Measurements from ENCODE around the gene BSDC1.

DNA sequence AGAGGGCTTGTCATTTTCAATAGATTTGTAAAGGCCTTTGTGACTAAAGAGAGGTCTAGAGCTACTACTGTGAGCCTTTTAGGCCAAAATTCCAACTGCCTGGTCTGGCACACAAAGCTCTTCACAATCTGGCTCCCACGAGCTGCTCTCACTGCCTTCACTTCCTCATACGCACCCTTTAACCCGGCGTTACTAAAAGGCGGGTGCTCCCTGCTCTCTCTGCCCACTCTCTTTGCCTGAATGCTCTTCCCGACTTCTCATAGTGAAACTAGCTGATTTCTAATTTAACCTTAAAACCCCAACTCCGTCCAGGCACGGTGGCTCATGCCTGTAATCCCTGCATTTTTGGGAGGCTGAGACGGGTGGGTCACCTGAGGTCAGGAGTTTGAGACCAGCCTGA lies 14.2 kb downstream of the BSDC1 start:
- TF ChIP-seq, protein P1, sequence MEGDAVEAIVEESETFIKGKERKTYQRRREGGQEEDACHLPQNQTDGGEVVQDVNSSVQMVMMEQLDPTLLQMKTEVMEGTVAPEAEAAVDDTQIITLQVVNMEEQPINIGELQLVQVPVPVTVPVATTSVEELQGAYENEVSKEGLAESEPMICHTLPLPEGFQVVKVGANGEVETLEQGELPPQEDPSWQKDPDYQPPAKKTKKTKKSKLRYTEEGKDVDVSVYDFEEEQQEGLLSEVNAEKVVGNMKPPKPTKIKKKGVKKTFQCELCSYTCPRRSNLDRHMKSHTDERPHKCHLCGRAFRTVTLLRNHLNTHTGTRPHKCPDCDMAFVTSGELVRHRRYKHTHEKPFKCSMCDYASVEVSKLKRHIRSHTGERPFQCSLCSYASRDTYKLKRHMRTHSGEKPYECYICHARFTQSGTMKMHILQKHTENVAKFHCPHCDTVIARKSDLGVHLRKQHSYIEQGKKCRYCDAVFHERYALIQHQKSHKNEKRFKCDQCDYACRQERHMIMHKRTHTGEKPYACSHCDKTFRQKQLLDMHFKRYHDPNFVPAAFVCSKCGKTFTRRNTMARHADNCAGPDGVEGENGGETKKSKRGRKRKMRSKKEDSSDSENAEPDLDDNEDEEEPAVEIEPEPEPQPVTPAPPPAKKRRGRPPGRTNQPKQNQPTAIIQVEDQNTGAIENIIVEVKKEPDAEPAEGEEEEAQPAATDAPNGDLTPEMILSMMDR (IDR thresholded peaks at IDR 0.05; ENCODE audit: borderline replicate concordance, extremely low read depth, low read length, poor library complexity, severe bottlenecking), result no peak
- TF ChIP-seq EZH2 (IDR thresholded peaks at IDR 0.05; ENCODE audit: borderline replicate concordance, low read depth, low read length, severe bottlenecking), result no peak

Data from DND-41 (cell line).